Uterus (tissue), 4 donors: Measurements from ENCODE around the gene WFDC6. TPM values are rescaled to one million over a fixed set of nuclear protein-coding genes. Genes with fewer than 3 reads are reported as not detected.

Experiments
- DNase-seq, 2 donors: peaks; one replicate each; pipeline ENCODE4 v3.0.0-alpha.2; 2019 to 2020
- H3K27ac ChIP-seq, 2 donors: fragments of 200-600 bp; sonication (generic); 1 replicate in 1 of 2; 2 replicates in 1 of 2; pipeline ENCODE4 v1.5.1; 2016 to 2018
- H3K27me3 ChIP-seq, 2 donors: fragments of 200-600 bp; sonication (generic); one replicate each; pipeline ENCODE4 v1.5.1; 2018 to 2019; ENCODE audit warnings: control low read depth in 1 of 2
- H3K36me3 ChIP-seq, 2 donors: fragments of 200-600 bp; sonication (generic); one replicate each; pipeline ENCODE4 v1.5.1; 2019; ENCODE audit warnings: control low read depth in 1 of 2
- H3K4me1 ChIP-seq, 2 donors: fragments of 200-600 bp; sonication (generic); one replicate each; pipeline ENCODE4 v1.5.1; 2018 to 2019; ENCODE audit warnings: control low read depth in 1 of 2
- H3K4me3 ChIP-seq, 2 donors: fragments of 200-600 bp; sonication (generic); 1 replicate in 1 of 2; 2 replicates in 1 of 2; pipeline ENCODE4 v1.5.1; 2018 to 2019; ENCODE audit warnings: mild to moderate bottlenecking in 1 of 2
- H3K9me3 ChIP-seq, 2 donors: fragments of 200-600 bp; sonication (generic); one replicate each; pipeline ENCODE4 v1.5.1; 2019; ENCODE audit warnings: control low read depth in 1 of 2
- CTCF ChIP-seq, 4 experiments: fragments of 200-600 bp in 2 of 4; fragments of 450-650 bp in 2 of 4; sonication (generic) in 2 of 4; IDR thresholded peaks; one replicate each; pipeline ENCODE4 v1.5.1; 2016 to 2019; ENCODE audit warnings: antibody characterized with exemption in 4 of 4, mild to moderate bottlenecking in 2 of 4, moderate library complexity in 1 of 4
- POLR2A ChIP-seq, 2 donors: fragments of 450-650 bp; IDR thresholded peaks; one replicate each; pipeline ENCODE4 v1.6.1; 2016; ENCODE audit warnings: antibody characterized with exemption in 2 of 2, mild to moderate bottlenecking in 1 of 2, moderate library complexity in 1 of 2
- intact Hi-C: fragments of 100-400 bp; cut with DNase I; formaldehyde crosslinking; loops from one replicate; pipeline ENCODE4 v1.15.1; 2023; ENCODE audit warnings: low total_unique reads
- total RNA-seq, 4 donors: library from RNA; depleted of rRNA in 3 of 4; stranded (reverse); fragments of >200 nt in 3 of 4; gene quantifications; one replicate each; pipeline versions ENCODE4 v1.1.0 to v1.2.4, GENCODE V29; 2014 to 2023
- donor health status: DM: yes; HTN: yes; CAD: no.

Gene WFDC6
- total RNA-seq, 4 donors from 2014 or later = not detected

- intact Hi-C loops = no loop called here
- H3K27ac ChIP-seq = no peak overlapping the region
- no peaks in the 10 kb centered on the region for H3K9me3 ChIP-seq
- no peak overlapping the region for H3K4me3 ChIP-seq
- TF ChIP-seq POLR2A (IDR thresholded peaks at IDR 0.05) = no peak
- TF ChIP-seq CTCF (IDR thresholded peaks at IDR 0.05) = no peak
- no peak for DNase-seq
- H3K36me3 ChIP-seq = no peaks in the 10 kb centered on the region
- H3K27me3 ChIP-seq = no peaks in the 10 kb centered on the region
- H3K4me1 ChIP-seq = no peaks in the 10 kb centered on the region
Observed at GRCh38 chr20:45552456-45552855, 13.2 kb upstream of the WFDC6 start.

- Histone ChIP-seq H3K4me1 (no peaks in the 10 kb centered on the region), H3K27ac (no peak overlapping the region), H3K27me3 (no peaks in the 10 kb centered on the region), H3K9me3 (no peaks in the 10 kb centered on the region), H3K4me3 (no peak overlapping the region), H3K36me3 (no peaks in the 10 kb centered on the region)
- intact Hi-C loops = no loop called here
- TF ChIP-seq CTCF (IDR thresholded peaks at IDR 0.05) (no peak), POLR2A (IDR thresholded peaks at IDR 0.05) (no peak)
- DNase-seq = no peak
Observed at GRCh38 chr20:45550765-45551164, 11.5 kb upstream of the WFDC6 start.

DNA sequence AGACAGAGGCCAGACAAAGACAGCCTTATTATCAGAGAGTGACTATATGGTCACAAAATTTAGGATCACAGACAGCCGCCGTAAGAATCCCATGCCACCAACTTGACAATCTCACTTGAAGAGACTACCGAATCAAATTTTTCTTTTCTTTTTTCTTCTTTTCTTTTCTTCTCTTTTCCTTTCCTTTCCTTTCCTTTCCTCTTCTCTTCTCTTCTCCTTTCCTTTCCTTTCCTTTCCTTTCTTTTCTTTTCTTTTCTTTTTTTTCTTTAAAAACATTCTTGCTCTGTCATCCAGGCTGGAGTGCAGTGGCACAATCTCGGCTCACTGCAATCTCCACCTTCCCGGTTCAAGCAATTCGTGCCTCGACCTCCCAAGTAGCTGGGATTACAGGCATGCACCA, 9.1 kb upstream of the WFDC6 start:
- Histone ChIP-seq H3K36me3 (no peaks in the 10 kb centered on the region), H3K4me1 (no peaks in the 10 kb centered on the region), H3K27me3 (no peaks in the 10 kb centered on the region), H3K4me3 (no peak overlapping the region), H3K27ac (no peak overlapping the region), H3K9me3 (no peaks in the 10 kb centered on the region)
- intact Hi-C loops = no loop called here
- no peak for DNase-seq
- TF ChIP-seq POLR2A (IDR thresholded peaks at IDR 0.05) = no peak
- TF ChIP-seq CTCF (IDR thresholded peaks at IDR 0.05) = no peak

- H3K27ac ChIP-seq = no peak within 1 kb of the TSS
- no peaks in the 10 kb centered on the region for H3K9me3 ChIP-seq
- no peak within 1 kb of the TSS for H3K4me3 ChIP-seq
- H3K36me3 ChIP-seq = no peaks in the 10 kb centered on the region
- no peak for DNase-seq
- no peaks in the 10 kb centered on the region for H3K27me3 ChIP-seq
- intact Hi-C loops = no loop called here
- H3K4me1 ChIP-seq = no peaks in the 10 kb centered on the region
- TF ChIP-seq CTCF (IDR thresholded peaks at IDR 0.05) (no peak), POLR2A (IDR thresholded peaks at IDR 0.05) (no peak)
Observed at GRCh38 chr20:45547206-45547770, 8.0 kb upstream of the WFDC6 start, which contains the start of gene EPPIN. Gene EPPIN (minus strand): TSS chr20:45547401. CDS start chr20:45547357, 44 bp downstream.

DNA sequence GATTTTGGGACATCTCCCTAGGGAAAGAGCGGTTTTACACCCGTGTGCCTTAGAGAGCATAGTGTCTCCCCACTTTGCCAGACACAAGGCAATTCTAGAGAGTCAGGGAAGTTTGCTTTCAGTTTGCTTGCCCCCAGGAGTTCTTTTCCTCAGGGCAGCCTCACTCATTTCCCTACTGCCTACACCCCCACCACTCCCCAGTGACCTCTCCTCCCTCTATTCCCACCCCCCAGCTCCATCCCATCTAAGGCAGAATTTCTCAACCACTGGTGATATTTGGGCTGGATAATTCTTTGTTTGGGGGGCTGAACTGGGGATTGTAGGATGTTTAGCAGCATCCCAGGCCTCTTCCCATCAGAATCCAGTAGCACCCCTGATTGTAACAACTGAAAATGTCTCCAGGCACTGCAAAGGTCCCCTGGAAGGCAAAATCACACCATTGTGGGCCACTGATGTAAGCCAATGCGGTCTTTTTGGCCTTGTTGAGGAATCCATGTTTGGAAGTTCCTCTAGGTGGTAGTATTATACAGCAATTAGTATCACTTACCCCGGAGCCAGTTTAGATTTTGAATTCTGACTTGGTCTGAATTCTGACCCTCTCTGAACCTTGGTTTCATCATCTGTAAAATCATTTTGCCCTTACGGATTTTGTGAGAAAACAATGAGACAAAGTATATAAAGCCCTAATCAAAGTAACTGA, 6.6 kb upstream of the WFDC6 start:
- no peaks in the 10 kb centered on the region for H3K27me3 ChIP-seq
- no peaks in the 10 kb centered on the region for H3K9me3 ChIP-seq
- H3K4me1 ChIP-seq = no peaks in the 10 kb centered on the region
- H3K27ac ChIP-seq = no peak overlapping the region
- peak in 3 of 4 experiments; percentile 12 to 33 (median 16) for TF ChIP-seq CTCF (IDR thresholded peaks at IDR 0.05)
- TF ChIP-seq POLR2A (IDR thresholded peaks at IDR 0.05) = no peak
- no peak overlapping the region for H3K4me3 ChIP-seq
- DNase-seq = no peak
- H3K36me3 ChIP-seq = no peaks in the 10 kb centered on the region
- intact Hi-C loops = no loop called here
